ENCODE data around the gene LRRC34.

LRRC34 gene

DNA sequence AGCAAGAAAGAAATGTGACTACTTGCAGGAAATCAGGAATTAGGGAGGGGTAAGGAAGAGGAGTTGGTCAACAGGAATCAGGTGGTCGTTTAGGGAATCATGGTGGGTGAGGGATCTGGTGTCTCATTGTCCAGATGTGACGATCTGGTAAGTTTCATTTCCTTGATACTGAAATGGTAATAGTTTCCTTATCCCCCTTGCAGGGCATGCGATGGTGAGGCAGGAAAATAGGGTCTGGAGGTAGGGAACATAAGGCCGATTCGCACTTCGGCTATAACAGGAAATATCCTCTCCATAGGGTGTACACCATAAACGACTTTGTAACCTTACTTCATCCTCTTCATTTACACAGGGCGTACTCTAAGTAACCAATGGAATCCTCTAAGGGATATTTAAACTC lies 574 bp upstream of the LRRC34 start:
- no peak for DNase-seq

DNA sequence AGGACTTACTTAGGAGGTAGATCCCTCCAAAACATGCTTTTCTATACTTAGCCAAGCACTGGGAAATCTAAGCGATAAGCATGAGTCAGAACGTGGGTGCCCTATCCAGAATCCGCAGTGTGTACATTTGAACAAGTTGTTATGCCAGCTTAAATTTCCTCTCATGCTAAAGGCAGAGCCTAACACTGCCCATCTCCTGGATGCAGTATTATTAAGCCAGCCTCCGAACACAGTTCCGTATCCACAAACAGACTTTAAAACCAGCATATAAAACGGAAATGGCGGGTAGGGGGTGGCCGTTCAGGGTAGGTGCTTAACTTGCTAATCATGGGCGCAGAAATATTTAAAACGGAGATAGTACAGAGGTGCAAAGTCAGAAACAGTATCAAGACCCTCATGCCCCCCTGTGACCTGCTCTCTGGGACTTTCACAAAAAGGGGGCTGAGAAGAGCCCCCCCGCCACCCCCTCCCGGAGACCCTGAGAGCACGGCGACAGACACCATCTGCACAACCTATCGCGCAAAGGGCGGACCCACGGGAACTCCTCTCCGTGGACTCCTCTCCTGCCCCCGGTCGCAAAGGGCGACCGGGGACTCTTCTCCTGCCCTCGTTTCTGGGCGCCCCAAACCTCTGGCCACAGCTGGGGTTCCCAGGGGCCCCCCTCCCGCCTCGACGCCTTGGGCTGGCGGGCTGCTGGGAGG lies 923 bp downstream of the LRRC34 start:
- no peak for DNase-seq

DNA sequence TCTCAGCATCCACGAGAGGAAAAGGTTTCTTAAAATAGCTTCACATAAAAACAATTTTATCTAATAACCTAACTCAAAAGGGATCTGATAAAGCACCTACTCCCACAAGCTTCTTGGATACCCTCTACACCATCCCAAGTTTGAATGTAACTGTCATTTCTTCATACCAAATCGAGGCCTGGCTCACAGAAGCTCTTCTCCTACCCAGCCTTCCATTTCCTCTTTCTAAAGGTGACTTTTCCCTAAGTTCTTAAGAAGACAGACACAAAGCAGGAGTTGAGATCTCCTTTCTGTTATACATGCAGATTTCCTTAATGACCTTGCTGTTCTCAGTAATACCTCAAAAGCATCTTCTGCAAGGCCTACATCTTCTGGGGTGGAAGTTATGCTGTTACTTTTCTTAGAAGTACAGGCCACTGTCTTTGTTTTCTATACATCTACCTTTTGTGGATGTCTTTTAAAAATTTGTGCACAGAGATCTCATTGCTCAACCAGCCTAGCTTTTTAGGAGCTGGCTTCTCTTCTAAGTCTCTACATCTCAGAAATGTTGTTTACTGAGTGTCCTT lies 3.4 kb downstream of the LRRC34 start:
- DNase-seq = no peak

DNA sequence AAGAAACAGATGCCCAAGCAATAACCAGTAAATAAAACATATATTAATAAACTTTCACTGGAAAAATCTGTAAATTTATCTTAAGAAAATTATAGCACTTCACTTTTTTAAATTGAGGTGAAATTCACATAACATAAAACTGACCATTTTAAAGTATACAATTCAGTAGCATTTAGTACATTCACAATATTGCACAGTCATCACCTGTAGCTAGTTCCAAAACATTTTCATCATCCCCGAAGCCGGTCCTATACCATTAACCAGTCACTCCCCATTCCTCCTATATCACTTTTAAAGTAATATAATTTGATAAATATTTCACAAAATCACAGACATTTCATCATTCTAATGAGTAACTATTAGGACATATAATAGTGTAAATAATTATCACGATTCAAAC lies 8.0 kb downstream of the LRRC34 start:
- DNase-seq = no peak

DNA sequence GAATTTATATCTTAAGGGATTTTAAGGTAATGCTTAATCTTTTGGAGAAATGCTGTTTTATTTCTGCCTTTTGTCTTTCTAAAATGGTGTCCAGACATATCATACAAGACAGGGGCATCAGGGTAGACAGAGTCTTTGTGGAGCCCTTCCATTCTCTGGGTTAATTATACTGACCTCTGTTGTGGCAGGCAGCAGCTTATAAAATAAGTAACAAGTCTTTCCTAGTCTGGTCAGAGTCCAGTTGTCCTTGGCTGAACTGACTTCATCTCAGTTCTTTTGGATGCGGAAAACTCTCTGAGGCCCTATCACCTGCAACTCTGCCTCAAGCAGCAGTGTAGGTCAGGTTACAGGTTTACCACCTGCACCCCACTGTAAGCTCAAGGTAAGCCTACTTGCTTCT lies 20.3 kb downstream of the LRRC34 start:
- DNase-seq = no peak

DNA sequence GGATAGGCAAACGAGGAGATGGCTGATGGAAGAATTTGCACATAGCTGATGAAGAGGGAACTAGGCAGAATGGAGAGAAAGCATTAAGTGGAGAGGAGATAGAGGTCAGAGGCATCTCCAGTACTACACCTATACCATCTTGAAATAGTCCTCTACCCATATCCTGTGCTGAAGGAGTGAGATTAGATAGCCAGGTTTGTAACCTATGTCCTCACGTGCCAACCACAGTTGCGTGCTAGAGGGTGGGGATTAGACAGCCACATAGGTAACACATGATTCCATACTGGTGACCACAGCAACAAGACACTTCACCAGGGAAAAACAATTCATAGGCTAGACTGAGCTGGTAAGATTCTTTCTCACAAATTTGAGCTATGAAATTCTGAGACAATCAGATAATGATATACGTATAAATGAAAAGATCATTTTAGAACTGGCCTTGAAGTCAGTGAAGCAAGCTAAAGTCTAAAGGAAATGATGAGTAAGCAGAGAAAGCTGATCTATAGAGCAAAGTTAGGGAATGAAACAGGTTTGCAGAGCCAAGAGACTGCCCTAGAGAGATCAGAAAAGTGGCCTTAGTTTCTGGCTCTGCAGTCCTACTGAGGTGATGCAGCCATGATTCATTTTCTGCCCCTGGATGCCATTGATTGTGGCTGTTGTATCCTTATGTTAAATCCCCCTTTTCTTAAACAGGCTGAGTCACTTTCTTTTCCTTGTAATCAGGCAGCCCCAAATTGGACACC lies 21.8 kb downstream of the LRRC34 start:
- no peak for DNase-seq

DNA sequence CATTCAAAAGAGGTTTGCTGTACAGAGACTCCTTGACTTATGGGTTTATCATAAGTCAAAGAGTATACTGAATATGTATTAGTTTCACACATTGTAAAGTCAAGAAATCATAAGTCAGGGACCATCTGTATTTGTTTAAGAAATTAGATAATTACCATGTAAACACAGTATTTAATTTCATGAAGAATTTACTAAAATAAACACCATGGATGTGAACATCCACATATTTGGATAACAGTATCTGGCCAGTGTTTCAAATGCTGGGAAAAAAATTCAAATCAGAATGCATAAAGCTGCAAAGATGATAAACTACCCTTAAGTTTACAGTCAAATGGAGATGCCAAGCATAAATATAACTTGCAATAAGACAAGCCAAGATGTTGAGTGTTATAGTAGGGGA lies 22.5 kb downstream of the LRRC34 start:
- no peak for DNase-seq

DNA sequence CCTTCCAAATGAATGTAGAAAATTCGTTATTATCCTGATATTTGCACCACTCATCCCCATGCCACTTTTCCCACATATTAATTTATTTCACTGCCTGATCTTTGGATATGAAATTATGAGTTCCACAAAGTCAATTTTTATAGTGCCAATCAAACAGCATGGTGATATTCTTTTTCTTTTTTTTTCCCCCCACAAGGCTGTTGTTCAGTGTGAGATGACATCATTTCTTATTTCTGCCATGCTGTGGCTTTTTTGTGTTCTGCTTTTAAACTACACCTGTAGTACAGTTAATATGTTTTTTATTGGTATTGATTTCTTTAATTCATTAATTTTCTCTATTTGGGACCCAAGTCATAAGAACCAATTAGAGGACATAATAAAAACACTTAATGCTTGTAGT lies 24.9 kb downstream of the LRRC34 start:
- DNase-seq = no peak

DNA sequence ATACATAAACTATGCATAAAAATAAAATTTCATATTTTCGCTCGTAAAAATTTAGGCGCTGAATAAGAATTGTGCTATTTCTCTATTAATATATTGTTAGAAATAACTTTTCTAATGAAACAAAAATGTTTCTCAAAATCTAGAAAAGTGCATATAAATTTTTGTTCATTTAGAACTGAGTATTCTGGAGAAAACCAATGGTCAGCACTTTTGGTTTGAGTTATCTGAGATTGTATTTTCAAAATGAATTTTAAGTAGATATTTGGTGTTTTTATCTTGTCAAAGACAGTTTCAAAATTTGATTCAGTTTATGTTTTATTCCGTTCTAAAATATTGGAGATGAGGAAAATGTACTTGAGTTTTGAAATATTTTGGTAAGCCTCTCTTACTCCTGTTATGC lies 25.6 kb downstream of the LRRC34 start:
- no peak for DNase-seq

DNA sequence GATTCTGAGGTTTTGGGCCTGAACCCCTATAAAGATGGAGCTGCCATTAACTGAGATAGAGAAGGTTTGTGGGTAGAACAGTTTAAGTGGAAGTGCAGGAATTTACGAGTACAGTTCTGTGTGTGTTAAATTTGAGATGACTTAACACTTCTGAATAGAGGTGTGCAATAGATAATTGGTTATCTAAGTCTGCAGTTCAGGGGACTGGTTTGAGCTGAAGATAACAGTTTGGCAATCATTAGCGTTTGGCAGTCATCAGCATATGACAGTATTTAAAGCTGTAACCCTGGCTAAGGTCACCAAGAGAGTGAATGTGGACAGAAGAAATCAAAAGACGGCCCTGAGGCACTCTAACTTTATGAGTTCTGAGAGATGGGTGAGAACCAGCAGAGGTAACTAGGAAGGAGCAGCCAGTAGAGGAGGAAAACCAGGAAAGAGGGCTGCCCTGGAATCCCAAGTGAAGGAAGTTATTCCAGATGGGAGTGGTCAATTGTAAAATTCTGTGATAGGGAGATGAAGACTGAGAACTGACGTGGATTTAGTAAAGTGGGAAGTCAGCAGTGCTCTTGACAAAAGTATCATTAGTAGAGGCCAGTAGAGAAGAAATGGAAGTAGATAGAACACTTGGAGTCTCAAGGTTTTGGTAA lies 31.4 kb downstream of the LRRC34 start:
- no peak for DNase-seq

DNA sequence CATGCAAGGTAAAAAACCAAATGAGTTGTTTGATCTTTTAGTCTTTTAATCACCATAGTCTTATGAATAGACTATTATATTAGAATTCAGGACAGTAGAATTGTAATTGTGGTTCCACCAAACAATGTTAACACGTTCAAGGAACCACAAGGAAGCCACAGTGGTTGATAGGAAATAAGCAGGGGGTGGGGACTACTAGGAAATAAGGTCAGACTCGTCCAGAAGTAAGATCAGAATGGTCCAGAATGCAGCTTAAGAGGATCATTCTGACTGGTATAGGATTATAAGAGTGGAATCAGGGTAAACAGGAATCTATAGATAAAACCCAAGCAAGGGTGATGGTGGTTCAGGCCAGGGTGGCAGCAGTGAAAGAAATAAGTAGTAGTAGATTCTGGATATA lies 32.0 kb downstream of the LRRC34 start:
- no peak for DNase-seq

DNA sequence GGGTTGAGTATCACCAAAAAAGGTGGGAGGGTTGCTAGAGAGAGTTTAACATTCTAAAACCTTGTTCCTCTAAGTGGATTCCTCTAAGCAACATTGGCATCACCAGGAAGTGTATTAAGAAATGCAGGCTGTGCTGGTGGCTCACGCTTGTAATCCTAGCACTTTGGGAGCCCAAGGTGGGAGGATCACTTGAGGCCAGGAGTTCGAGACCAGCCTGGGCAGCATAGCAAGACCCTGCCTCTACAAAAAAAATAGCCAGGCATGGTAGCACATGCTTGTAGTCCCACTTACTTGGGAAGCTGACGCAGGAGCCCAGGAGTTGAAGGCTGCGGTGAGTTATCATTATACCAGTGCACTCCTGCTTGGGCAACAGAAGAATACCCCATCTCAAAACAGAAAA lies 34.9 kb downstream of the LRRC34 start:
- DNase-seq = no peak

DNA sequence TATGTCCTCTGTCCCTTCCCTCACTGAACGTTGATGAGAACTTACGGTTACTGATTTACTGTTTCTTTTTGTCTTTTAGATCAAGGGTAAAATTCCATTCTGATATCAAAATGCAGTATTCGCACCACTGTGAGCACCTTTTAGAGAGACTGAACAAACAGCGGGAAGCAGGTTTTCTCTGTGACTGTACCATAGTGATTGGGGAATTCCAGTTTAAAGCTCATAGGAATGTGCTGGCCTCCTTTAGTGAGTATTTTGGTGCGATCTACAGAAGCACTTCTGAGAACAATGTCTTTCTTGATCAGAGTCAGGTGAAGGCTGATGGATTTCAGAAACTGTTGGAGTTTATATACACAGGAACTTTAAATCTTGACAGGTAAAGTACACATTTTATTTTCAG lies 38.5 kb downstream of the LRRC34 start:
- DNase-seq = no peak

DNA sequence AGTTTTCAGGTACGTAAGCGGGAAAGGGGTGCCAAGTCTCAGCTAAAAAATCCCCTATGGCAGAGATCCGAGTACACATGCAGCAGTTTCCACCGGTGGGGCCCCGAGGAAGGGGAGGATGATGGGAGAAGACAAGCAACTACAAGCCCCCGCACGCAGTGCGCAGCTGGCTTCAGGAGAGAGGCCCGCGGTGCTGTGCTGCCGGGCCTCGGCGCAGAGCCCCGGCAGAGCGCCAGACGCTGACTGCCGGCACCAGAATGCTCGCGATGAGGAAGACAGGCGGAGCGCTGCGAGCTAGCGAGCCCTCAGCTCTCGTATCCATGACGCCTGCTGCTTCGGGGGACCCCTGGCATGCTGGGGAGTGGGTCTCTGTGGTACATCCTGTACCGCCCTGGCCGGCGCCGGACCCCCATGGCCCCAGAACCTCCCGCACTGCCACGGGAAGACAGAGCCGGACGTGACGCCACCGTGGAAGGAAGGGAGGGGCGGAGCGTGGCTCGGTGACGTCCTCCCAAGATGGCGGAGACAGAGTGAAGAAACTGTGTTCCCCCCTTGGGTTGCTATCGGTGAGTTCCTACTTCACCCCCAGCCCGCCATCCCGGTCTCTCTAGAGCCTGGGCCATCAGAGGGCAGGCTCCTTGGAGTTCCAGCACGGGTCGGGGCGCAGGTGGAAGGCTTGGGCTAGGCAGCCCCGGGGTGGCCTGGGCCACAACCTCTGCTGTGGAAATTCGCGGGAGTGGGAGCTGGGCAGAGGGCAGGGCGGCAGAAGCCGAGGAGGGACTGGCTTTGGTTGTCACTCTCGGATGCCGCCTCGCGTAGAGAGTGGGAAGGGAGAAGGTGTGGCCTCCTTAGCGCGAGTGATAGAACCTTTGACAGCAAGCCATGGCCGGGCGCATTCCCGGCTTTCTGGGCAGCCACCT lies 39.5 kb downstream of the LRRC34 start, which contains the start of gene MYNN:
TSS of gene MYNN (plus strand) at position 500 of the 920 bp plus-strand sequence. CDS start 900 bp downstream, outside the sequence.
- DNase-seq = peak; percentile 58

DNA sequence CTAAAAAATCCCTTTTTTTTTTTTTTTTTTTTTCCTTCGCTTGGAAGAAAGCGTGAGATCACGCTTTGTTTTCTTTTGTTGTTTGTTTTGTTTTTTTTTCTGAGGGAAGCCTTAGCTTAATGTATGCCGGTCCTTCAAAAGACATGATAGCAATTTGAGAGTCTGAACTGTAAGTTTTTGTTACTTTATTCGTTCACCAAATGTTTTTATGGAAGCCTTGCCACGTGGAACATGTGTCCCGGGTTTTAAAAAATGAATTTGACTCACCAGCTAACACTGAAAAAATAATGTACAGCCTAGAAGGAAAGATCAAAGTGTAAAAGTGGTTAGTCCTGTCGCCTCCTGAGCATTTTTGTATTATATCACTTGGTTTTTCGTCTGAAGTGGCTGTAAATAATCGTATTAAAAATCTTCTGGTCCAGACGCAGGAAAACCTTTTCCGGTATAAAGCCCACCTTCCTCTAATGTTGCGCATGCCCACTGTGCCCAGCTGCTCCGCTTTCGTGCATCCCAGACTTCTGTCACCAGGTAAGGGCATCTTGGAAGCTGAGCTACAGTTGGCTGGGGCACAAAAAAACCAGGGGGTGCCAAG lies 40.3 kb downstream of the LRRC34 start:
- no peak for DNase-seq

DNA sequence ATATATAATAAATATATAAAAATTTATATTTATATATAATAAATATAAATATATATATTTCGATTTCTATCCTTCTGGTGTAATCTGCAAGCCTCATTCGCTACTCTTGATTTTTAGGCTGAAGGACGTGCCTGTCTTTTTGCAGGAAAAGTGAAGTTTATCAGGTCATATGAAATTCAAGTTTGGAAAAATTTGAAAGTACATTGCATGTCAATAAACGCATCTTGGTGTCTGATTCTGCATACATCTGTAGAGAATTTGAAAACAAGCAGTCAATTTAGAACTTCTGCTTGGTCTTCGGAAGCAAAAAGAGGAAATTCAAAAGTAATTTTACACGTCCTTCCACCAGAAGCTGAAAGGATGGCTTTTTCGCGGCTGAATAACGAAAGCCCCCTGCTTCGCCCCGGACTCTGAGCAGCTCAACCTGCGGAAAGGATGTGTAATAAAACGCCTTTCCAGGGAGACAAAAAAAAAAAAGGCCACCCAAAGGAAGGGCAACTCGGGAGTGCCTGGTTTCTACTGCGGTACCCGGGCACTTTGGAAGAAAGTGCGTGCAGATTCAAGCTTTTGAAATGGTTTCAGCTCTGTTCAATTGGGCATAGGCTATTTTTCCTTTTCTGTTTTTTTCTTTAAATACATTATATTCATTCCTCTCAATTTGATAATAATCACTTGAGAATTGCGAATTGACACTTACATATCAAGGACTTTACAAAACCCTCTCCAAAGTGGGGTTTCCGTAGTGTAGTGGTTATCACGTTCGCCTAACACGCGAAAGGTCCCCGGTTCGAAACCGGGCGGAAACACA lies 41.0 kb downstream of the LRRC34 start:
- peak; percentile 41 for DNase-seq

DNA sequence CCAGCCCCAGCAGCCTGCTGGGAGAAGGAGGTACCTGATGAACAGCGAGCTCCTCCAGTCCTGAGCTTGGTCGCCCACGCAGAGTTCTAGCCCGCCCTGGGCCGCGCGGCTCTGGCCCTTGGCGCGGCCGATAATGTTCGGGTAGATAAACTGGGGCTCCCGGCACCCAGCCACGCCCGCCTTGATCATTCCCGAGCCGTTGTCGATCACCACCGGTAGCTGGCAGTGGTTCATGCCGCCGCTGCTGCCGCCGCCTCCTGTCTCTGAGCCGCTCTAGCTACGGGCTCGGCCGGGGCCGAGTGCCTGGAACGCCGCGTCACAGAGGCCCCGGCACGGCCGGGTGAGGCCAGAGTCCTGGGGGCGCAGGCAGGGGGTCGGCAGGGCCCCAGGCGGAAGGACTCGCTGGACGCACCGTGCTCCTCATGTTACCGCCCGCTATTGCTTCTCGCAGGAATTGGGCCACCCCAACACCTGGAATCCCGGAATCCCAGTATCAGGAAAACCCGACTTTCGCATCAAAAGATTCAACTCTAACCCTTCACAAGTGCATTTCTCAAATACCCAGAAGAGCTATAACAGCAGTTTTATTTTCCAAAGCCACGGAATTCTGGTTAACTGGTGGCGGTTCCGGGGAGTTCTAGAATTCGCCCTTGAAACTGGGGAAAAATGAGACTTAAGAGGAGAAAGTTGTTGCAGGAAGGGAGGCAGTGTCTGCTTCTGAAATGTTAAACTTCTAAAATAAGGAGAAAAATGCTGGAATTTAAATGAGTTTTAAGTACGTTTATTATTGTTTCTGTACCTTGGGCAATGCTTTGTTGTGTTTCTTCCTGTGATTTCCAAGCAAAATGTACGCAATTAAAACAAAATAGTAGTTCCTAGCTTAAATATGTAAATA lies 43.2 kb downstream of the LRRC34 start, which contains the start of gene ACTRT3:
TSS of gene ACTRT3 (minus strand) at position 275 of the 895 bp plus-strand sequence. CDS start at position 234, 41 bp downstream.
- DNase-seq = no peak

DNA sequence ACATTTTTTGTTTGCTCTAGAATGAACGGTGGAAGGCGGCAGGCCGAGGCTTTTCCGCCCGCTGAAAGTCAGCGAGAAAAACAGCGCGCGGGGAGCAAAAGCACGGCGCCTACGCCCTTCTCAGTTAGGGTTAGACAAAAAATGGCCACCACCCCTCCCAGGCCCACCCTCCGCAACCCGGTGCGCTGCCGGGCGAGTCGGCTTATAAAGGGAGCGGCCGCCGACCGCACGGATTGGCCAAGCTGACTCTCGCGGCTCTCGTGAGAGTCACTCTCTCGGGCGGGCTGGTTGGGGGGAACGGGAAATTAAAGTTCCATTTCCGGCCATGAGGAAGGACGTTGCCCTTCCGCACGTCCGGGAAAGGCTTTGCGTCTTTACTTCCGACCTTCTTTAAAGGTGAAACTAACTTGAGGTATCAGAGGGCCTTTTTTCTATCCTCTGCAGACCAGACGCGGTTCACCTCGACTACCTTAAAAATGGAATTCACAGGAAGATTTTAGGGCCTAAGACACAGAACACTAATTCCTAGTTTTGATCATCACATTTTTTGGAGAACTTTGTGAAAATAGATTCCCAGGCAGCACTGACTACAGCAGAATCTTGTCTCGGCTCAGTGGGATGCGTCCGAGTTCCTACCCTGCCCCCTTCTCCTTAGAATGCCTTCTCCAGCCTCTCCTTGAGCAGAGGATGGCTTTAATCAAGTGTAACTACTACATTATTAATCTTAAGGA lies 47.7 kb downstream of the LRRC34 start, which contains the start of gene TERC:
TSS of gene TERC (minus strand) at position 179 of the 731 bp plus-strand sequence.
- no peak for DNase-seq

DNA sequence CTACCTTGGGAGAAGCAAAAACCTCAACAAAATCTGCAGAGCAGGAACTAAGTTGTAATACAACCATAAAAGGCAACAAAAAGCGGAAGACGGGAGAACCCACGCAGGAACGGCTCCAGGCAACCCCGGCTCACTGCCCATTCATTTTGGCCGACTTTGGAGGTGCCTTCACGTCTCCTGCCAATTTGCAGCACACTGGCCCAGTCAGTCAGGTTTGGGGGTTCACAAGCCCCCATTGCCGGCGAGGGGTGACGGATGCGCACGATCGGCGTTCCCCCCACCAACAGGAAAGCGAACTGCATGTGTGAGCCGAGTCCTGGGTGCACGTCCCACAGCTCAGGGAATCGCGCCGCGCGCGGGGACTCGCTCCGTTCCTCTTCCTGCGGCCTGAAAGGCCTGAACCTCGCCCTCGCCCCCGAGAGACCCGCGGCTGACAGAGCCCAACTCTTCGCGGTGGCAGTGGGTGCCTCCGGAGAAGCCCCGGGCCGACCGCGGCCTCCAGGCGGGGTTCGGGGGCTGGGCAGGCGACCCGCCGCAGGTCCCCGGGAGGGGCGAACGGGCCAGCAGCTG lies 48.3 kb downstream of the LRRC34 start:
- peak; percentile 43 for DNase-seq
